ENCODE measurements around the gene HEPACAM2. TPM values are rescaled to one million over a fixed set of nuclear protein-coding genes. Genes with fewer than 3 reads are reported as not detected.

HEPACAM2 gene
- polyA plus RNA-seq, 1 experiment: not detected

GRCh38 chr7:93146036-93146435, 80.2 kb downstream of the HEPACAM2 start:
- CTCF ChIA-PET: no interaction called here
- Histone ChIP-seq H3K36me3 (ENCODE audit: control insufficient read depth, insufficient read depth, low read length) (no peaks in the 10 kb centered on the region), H3K4me3 (ENCODE audit: low read depth, low read length) (no peak overlapping the region), H3K27me3 (ENCODE audit: control insufficient read depth, insufficient read depth, low read length) (no peaks in the 10 kb centered on the region)
- DNase-seq (ENCODE audit: low read depth): no peak
- TF ChIP-seq, protein P1, sequence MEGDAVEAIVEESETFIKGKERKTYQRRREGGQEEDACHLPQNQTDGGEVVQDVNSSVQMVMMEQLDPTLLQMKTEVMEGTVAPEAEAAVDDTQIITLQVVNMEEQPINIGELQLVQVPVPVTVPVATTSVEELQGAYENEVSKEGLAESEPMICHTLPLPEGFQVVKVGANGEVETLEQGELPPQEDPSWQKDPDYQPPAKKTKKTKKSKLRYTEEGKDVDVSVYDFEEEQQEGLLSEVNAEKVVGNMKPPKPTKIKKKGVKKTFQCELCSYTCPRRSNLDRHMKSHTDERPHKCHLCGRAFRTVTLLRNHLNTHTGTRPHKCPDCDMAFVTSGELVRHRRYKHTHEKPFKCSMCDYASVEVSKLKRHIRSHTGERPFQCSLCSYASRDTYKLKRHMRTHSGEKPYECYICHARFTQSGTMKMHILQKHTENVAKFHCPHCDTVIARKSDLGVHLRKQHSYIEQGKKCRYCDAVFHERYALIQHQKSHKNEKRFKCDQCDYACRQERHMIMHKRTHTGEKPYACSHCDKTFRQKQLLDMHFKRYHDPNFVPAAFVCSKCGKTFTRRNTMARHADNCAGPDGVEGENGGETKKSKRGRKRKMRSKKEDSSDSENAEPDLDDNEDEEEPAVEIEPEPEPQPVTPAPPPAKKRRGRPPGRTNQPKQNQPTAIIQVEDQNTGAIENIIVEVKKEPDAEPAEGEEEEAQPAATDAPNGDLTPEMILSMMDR (IDR thresholded peaks at IDR 0.05; ENCODE audit: insufficient read depth, low read depth, low read length): no peak
- POLR2A ChIA-PET: no interaction called here

DNA sequence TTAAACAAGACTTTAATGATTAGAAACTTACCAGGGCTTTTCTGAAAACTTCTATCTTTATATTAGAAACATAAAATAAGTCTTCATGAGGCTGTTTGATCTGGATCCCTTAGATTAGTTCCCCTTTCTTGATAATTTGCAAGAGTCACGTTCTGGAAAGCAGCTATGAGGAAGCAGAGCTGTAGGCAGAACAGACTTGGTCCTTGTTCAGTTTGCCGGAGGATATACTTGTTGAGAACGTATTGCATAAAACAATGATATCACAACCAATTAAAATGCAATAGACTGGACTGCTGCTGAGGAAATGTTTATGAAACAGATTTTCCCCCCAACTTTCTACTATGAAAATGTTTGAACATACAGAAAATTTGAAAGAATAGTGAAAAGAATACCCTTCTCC, 80.9 kb downstream of the HEPACAM2 start:
- TF ChIP-seq, protein P1 (IDR thresholded peaks at IDR 0.05; ENCODE audit: insufficient read depth, low read depth, low read length): no peak
- no peak for DNase-seq (ENCODE audit: low read depth)
- Histone ChIP-seq H3K36me3 (ENCODE audit: control insufficient read depth, insufficient read depth, low read length) (no peaks in the 10 kb centered on the region), H3K4me3 (ENCODE audit: low read depth, low read length) (no peak overlapping the region), H3K27me3 (ENCODE audit: control insufficient read depth, insufficient read depth, low read length) (no peaks in the 10 kb centered on the region)
- POLR2A ChIA-PET: no interaction called here
- CTCF ChIA-PET: interaction anchor here (1.2 kb wide), 1 partner anchor 11 kb away, joined by 6 read pairs; no protein-coding TSS in a partner anchor

GRCh38 chr7:93142127-93142526, 84.1 kb downstream of the HEPACAM2 start:
- DNase-seq (ENCODE audit: low read depth): no peak
- Histone ChIP-seq H3K4me3 (ENCODE audit: low read depth, low read length) (no peak overlapping the region), H3K36me3 (ENCODE audit: control insufficient read depth, insufficient read depth, low read length) (no peaks in the 10 kb centered on the region), H3K27me3 (ENCODE audit: control insufficient read depth, insufficient read depth, low read length) (no peaks in the 10 kb centered on the region)
- ChIA-PET CTCF (interaction anchor here (1.8 kb wide), 1 partner anchor 24 kb away, joined by 5 read pairs; the partner anchor contains the start of gene SAMD9), POLR2A (no interaction called here)
- TF ChIP-seq, protein P1 (IDR thresholded peaks at IDR 0.05; ENCODE audit: insufficient read depth, low read depth, low read length): no peak

GRCh38 chr7:93140582-93141191, 85.6 kb downstream of the HEPACAM2 start:
- DNase-seq (ENCODE audit: low read depth): no peak
- Histone ChIP-seq H3K27me3 (ENCODE audit: control insufficient read depth, insufficient read depth, low read length) (no peaks in the 10 kb centered on the region), H3K36me3 (ENCODE audit: control insufficient read depth, insufficient read depth, low read length) (no peaks in the 10 kb centered on the region), H3K4me3 (ENCODE audit: low read depth, low read length) (no peak overlapping the region)
- ChIA-PET CTCF (no interaction called here), POLR2A (no interaction called here)
- TF ChIP-seq, protein P1 (IDR thresholded peaks at IDR 0.05; ENCODE audit: insufficient read depth, low read depth, low read length): no peak

DNA sequence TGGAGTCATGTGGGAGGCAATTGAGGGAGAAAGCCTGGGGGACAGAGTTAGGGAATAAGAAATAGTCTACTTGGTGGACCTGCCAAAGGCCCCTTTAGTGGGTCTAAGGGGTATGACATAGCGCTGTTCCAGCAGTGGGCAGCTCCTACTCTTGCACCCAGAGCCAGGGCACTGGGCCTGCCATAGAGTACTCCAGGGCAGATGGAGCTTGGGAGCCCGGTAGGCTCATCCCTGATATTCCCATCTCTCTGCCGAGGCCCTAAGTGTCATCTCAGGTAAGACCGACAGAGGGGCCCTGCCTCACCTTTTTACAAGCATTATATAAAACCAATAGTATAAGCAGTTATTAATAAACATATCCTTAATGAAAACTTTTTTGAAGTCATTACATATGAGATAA, 87.7 kb downstream of the HEPACAM2 start:
- ChIA-PET POLR2A (no interaction called here), CTCF (no interaction called here)
- TF ChIP-seq, protein P1 (IDR thresholded peaks at IDR 0.05; ENCODE audit: insufficient read depth, low read depth, low read length): no peak
- no peak overlapping the region for H3K4me3 ChIP-seq (ENCODE audit: low read depth, low read length)
- H3K27me3 ChIP-seq (ENCODE audit: control insufficient read depth, insufficient read depth, low read length): no peaks in the 10 kb centered on the region
- H3K36me3 ChIP-seq (ENCODE audit: control insufficient read depth, insufficient read depth, low read length): no peaks in the 10 kb centered on the region
- no peak for DNase-seq (ENCODE audit: low read depth)

Other genes with a start within 250 kb of the HEPACAM2 start
- gene SAMD9, start 108.5 kb downstream of the HEPACAM2 start, polyA plus RNA-seq (2011; rRNA removed): 2.8 and 6.8 TPM in 2 replicates
- 2.0 and 4.8 TPM in 2 replicates for gene SAMD9L, start 78.1 kb downstream of the HEPACAM2 start, polyA plus RNA-seq (2011; rRNA removed)
- gene VPS50, start 5.9 kb upstream of the HEPACAM2 start, polyA plus RNA-seq (2011; rRNA removed): 10.9 and 17.6 TPM in 2 replicates

Measured in BJ (cell line).